Adipose tissue (tissue), 3 donors: Measurements from ENCODE around the gene IRAG1. TPM values are rescaled to one million over a fixed set of nuclear protein-coding genes. Genes with fewer than 3 reads are reported as not detected.

Source experiments
- H3K27ac ChIP-seq: one replicate; pipeline ENCODE4 v1.5.1; 2013; ENCODE audit warnings: low read depth, low read length
- WGBS, 3 donors: extraction: QIAGEN DNeasy Blood & Tissue Kit; methylation state at CpG; one replicate each; pipeline ENCODE4 v1.1.7; 2013; 5-methylcytosine and 5-hydroxymethylcytosine counted together
- polyA plus RNA-seq, 3 donors: library from polyadenylated mRNA; stranded (reverse); fragments of 200-250 nt; gene quantifications; one replicate each; pipeline ENCODE4 v1.2.3, GENCODE V29; 2013
- donor health status: healthy with polysubstance abuse.
- donor health status: Bipolar disorder and iron deficiency.
- donor health status: healthy.

Gene IRAG1
- polyA plus RNA-seq, 3 donors, result 1.6 to 8.5 (median 5.2) TPM

DNA sequence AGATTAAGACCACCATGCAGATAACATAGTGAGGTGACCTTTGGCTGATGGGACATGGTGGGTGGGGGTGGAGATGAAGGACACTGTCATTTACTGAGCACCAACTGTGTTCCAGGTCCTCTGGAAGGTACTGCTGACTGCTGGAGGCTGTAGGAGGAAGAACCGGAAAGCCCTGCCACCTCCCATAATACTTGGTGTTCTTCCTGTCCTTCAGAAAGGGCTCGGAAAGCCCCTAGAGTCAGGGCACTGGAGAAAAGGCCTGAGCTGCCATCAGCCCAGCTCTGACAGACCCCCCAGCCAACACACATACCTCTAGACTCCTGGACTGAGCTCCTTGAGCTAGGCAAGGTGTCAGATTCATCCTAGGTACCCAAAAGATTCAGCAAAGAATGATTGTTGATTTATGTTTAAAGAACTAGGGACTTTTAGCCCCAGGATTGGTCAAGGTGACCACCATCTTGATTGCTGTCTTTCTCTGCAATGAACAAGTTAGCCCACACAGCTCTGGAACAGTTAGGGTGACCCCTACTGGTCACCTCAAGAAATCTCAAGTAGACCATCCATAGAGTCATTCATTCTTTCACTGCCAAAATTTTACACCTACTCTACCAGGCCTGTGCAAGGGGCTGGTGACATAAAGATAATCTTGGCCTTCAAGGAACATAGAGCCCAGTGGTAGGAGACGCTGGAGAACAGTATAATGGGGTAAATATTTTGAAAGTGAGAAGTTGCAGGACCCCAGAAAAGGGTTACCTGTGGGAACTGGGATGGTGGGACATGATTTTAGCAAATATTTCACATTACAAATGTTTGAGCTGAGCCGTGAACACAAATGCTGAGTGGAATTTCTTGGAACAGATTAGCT, 39.4 kb downstream of the IRAG1 start:
- 60 to 72% (median 70%) methylated on average over 4 of the region's 4 CpGs for WGBS, 3 donors
- no peak overlapping the region for H3K27ac ChIP-seq

DNA sequence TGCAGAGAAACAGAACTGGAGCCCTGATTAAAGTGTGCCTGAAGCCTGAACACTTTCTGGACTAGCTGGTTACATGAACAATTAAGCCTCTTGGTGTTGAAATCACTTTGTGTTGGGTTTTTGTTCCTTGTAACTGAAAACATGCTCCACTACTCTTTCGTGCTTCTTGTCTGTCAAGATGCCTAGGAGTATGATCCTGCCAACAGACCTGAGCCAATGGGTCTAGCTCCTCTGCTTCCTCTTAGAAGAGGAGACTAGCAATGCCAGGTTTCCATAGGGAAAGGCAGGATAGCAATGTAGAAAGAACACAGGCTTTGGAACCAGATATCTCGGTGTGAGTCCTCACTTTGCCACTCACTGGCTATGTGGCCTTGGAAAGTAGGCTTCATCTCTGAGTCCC, 40.3 kb downstream of the IRAG1 start:
- H3K27ac ChIP-seq, result no peak overlapping the region
- 79 to 94% (median 83%) methylated on average over 2 of the region's 2 CpGs for WGBS, 3 donors

DNA sequence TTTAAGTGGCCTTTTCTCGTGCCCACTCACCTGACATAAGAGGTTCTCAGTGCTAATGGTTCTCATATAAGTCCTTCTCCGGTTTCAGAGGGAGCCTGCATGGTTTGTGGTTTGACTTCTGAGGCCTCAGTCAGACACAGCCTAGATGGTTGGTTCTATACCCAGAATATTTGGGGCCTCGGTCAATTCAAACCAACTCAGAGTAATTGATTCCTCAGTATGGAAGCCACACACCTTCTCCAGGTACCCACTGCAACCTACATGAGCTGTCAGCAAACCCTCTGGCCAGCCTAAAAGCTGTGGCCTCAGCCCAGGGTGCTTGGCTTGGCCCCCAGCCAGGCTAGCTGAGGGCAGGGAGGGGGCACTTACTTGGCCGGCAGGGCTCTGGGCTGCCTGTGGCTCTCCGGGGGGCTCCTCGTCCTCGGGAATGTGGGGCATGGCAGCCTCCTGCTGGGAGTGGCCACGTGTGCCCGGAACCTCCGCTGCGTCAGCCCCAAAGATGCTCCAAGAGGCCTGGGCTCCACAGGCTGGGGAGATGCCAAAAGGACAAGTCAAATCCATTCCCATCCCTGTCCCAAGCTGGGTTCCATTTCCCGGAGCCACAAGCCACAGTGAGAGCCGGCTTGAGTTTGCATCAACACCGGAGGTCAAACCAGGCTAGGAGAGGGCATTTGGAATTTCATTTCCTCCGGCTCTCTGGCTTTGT, 41.7 kb downstream of the IRAG1 start:
- no peak overlapping the region for H3K27ac ChIP-seq
- WGBS, 3 donors, result 76 to 83% (median 81%) methylated on average over 15 of the region's 15 CpGs

DNA sequence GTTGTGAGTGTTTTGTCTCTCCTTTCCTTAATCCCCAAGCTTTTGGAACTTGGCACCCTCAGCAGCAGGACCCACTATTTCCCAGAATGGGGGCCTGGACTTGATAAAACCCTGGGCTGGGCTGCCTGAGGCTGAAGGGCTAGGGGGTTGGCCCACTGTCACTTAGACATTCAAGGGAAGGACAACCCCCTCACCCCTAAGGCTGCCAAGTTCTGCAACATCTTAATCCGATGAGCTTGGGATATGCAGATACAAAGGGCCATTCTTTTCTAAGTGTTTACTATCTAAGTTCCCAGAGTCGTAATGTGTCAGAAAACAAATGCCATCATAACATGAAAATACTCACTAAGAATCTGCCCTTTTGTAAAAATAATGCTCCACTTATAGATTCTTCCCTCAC, 42.9 kb downstream of the IRAG1 start:
- WGBS, 3 donors, result 60 to 77% (median 69%) methylated on average over 2 of the region's 2 CpGs
- H3K27ac ChIP-seq, result no peak overlapping the region

DNA sequence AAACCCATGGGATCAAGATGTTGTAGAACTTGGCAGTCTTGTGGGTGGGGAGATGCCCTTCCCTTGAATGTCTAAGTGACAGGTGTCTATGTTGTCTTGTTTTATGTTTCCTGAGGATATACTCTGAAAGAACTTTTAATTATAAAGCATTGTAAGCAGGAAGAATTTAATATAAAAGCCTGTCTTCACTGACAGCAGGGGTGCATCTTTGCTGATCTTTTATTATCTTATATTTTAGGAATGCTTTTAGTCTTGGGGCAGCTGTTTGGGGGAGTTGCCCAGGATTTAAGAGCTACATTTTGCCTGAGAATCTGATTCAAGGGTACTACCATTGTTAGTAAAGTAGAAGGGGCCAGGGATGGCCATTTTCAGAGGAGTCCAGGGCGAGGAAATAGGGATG, 43.4 kb downstream of the IRAG1 start:
- H3K27ac ChIP-seq, result no peak overlapping the region
- WGBS, 3 donors, result 0 to 59% (median 0%) methylated on average over 1 of the region's 1 CpG

DNA sequence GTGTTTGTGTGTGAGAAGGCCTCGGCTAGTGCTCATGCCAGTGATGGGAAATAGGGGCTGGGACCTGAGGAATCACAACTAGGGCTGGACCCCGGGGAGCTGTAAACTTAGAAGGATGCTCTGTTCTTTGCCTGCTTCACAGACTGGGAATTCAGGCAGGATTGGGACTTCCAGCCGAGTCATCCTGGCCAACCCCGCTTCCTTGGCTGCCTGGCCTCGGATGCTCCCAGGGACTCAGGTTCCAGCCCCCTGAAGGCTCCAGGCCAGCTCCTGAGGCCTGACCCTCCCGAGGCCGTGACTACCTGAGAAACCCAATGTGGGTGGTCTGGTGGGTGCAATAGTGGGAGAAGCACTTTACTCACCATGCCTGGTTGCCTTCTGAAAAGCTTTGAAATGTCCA, 44.7 kb downstream of the IRAG1 start:
- 68 to 80% (median 77%) methylated on average over 7 of the region's 7 CpGs for WGBS, 3 donors
- no peak overlapping the region for H3K27ac ChIP-seq

DNA sequence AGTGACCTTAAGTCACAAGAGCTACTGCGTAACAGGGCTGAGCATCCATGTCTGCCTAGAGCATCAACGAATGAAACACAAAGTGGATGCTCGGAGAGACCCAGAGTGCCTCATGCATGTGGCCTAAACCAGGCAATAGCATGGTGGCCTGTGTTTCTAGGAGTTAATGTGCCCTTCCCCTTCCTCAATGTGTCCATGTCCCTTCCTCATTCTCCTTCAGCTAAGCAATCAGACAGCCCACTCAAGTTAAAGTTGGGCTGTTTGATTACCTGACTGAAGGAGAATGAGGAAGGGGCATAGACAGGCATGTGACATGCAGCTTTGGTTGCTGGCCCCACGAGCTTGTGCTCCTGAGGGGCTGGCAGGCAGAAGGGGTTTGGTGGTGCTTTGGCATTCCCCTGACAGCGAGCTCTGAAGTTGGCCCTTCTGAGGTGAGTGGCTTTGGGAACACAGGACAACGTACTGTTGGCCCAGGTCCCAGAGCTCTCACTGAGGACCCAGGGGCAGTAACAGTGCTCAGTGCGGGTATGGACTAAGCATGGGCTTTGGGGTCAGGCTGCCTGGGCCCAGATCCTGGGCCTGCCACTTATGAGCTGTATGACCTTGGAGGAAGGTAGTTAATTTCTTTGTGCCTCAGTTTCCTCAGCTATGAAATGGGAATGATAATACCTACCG, 46.7 kb downstream of the IRAG1 start:
- WGBS, 3 donors, result 83 to 87% (median 84%) methylated on average over 8 of the region's 8 CpGs
- no peak overlapping the region for H3K27ac ChIP-seq

DNA sequence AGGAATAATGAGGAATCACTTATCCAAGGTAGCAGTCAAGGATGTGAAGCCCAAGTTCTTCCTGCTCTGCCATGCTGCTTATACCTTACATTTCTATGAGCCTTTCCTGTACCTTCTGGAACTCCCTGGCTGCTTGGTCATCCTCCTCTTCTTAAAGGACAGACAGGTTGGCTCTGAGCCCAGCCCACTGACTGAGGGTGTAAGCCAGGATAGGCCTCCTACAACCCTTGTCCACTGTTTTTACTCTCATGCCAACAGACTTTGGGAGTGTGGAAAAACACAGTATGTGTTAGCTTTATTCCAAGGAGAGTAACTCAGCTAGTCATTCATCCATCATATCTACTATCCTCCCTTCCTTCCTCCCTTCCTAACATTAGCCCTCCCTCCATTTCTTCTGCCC, 47.5 kb downstream of the IRAG1 start:
- H3K27ac ChIP-seq, result no peak overlapping the region

DNA sequence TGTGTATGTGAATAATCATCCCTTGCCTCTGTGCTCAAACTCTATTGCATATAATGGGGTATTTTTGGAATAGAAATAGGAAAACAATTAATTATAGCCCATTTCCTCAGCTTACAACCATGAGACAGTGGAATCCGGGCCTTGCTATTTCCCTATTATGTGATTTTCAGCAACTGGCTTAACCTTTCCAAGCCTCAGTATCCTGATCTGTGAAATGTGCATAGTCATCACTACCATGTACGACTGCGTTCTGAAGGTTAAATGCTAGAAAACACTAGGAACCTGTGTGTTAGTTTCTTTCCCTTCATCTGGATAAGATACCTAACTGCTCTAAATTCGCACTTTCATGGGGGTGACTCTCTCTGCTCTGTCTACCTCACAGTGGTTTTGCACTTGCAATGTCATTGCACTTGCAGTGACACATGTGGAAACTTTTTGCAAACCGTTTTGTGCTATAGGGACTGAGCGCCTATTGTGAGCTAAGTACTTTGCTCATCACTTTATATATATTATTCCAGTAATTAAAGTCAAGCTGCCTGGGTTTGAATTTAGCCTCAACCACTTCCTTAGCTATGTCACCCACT, 48.3 kb downstream of the IRAG1 start:
- H3K27ac ChIP-seq, result no peak overlapping the region
- WGBS, 3 donors, result 74 to 83% (median 81%) methylated on average over 6 of the region's 6 CpGs

Other genes with a start within 250 kb of the IRAG1 start
- gene AMPD3, start 238.5 kb downstream of the IRAG1 start, polyA plus RNA-seq, result 1 to 10 TPM; 1.6 to 5.2 (median 3.0) TPM
- gene RNF141, start 152.6 kb downstream of the IRAG1 start, polyA plus RNA-seq, result 10 to 100 TPM in 2 of 3 donors, 1 to 10 TPM in 1; 6.9 to 19.7 (median 13.9) TPM
- gene LYVE1, start 125.1 kb downstream of the IRAG1 start, polyA plus RNA-seq, result 100 to 1,000 TPM in 2 of 3 donors, 10 to 100 TPM in 1; 12.3 to 113 (median 112) TPM
- gene CTR9, start 57.5 kb upstream of the IRAG1 start, polyA plus RNA-seq, result 10 to 100 TPM in 2 of 3 donors, 1 to 10 TPM in 1; 8.2 to 15.3 (median 13.9) TPM
- 100 to 1,000 TPM; 154 to 309 (median 299) TPM for gene EIF4G2, start 115.2 kb upstream of the IRAG1 start, polyA plus RNA-seq
- 10 to 100 TPM; 10.7 to 19.3 (median 15.1) TPM for gene ZBED5, start 164.3 kb upstream of the IRAG1 start, polyA plus RNA-seq